AG10803 (cell line): ENCODE measurements around the gene CCDC116.

Experiments
- DNase-seq: peaks from one replicate; pipeline ENCODE4 v3.0.0; 2010; ENCODE audit warnings: low read depth
- H3K4me3 ChIP-seq: 2 replicates; pipeline ENCODE4 v1.5.1; 2011; ENCODE audit warnings: mild to moderate bottlenecking, low read length, control low read depth
- TF ChIP-seq, protein P1 (sequence below): conservative IDR thresholded peaks from 2 replicates; pipeline ENCODE4 v1.5.1; 2011; ENCODE audit warnings: mild to moderate bottlenecking, low read length, control low read depth, inconsistent platforms

The CCDC116 gene

GRCh38 chr22:21652010-21652546, 19.5 kb downstream of the CCDC116 start:
- DNase-seq = peak; percentile 77
- TF ChIP-seq, protein P1, sequence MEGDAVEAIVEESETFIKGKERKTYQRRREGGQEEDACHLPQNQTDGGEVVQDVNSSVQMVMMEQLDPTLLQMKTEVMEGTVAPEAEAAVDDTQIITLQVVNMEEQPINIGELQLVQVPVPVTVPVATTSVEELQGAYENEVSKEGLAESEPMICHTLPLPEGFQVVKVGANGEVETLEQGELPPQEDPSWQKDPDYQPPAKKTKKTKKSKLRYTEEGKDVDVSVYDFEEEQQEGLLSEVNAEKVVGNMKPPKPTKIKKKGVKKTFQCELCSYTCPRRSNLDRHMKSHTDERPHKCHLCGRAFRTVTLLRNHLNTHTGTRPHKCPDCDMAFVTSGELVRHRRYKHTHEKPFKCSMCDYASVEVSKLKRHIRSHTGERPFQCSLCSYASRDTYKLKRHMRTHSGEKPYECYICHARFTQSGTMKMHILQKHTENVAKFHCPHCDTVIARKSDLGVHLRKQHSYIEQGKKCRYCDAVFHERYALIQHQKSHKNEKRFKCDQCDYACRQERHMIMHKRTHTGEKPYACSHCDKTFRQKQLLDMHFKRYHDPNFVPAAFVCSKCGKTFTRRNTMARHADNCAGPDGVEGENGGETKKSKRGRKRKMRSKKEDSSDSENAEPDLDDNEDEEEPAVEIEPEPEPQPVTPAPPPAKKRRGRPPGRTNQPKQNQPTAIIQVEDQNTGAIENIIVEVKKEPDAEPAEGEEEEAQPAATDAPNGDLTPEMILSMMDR = no peak
- H3K4me3 ChIP-seq = peak overlapping the region; percentile 79

GRCh38 chr22:21652547-21653545, 20.3 kb downstream of the CCDC116 start:
- DNase-seq = no peak
- TF ChIP-seq, protein P1 = no peak
- peak overlapping the region; percentile 79 for H3K4me3 ChIP-seq

- no peak for DNase-seq
- TF ChIP-seq, protein P1 = no peak
- H3K4me3 ChIP-seq = no peak overlapping the region; the same call in 1 of the 2 replicates
Observed at GRCh38 chr22:21657020-21657359, 24.4 kb downstream of the CCDC116 start.

- TF ChIP-seq, protein P1 = no peak
- peak overlapping the region; percentile 56 for H3K4me3 ChIP-seq
- peak; percentile 19 for DNase-seq
Observed at GRCh38 chr22:21657360-21658032, 24.9 kb downstream of the CCDC116 start.

DNA sequence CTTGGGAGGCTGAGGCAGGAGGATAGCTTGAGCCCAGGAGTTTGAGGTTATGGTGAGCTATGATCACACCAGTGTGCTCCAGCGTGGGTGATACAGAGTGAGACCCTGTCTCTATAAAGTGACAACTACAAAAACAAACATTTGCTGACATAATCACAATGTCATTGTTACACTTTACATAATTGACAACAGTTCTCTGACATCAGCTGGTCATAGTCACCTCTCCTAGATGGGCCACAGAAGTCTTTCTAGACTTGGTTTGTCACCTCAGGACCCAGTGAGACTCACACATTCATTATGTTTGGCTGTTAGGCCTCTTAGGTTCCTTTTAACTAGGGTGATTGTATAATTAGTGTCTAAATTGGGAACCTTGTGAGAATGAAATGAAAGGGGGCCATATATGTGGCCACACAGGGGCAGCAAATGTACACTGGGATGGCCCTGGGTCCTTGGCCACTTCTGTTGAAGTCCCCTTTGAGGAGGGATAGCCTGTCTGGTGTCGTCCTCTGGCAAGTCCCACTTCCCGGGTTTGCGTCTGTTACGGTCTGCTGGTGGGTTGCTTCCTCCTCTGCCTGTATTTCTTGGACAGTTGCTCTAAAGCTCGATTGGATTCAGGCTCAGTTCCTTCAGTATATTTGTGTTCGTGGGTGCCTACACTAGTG, 27.4 kb downstream of the CCDC116 start:
- no peak overlapping the region for H3K4me3 ChIP-seq
- no peak for DNase-seq
- TF ChIP-seq, protein P1 = no peak

- TF ChIP-seq, protein P1 = no peak
- no peak for DNase-seq
- H3K4me3 ChIP-seq = no peak overlapping the region
Observed at GRCh38 chr22:21660904-21661303, 28.3 kb downstream of the CCDC116 start.
